ENCODE data around the gene CHI3L2. TPM values are rescaled to one million over a fixed set of nuclear protein-coding genes. Genes with fewer than 3 reads are reported as not detected.

The CHI3L2 gene
- total and polyA plus RNA-seq, 10 of the 15 experiments (the other 5 are each of a cell fraction or from before 2014, with no cell fraction given) = 37.1 to 508 (median 98.3) TPM

DNA sequence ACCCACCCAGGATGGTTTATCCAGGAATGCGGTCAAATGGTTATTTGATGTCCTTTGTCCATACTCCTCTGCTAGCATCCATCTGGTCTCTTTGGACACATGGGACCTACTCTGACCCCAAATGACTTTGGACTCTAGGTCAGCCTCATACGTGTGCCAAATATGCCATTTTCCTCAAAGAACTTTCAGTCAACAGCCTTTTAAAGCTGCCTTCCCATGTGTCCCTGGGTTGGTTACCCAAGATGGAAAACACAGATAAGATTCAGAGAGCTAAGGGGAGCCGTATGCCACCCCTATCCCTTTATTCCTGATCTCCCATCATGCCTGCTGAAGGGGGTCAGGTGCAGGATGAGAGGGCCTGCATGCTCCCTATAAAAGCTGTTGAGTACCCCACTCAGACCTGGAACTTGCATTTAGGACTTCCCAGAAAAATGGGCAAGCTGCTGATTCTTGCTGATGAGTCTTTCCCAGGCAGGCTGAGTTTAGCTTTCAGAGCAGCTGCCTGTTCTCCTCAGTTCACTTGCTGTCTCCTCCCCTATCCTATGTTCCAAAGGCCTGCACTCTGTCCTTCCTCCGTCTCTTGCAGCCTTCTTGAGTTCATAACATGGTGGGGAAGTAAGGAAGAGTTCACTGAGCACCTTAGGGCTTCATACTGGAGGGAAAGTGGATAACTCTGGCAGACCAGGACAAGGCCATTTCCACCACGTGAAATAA, 19.8 kb downstream of the CHI3L2 start (continued):
- TF ChIP-seq, protein P1, sequence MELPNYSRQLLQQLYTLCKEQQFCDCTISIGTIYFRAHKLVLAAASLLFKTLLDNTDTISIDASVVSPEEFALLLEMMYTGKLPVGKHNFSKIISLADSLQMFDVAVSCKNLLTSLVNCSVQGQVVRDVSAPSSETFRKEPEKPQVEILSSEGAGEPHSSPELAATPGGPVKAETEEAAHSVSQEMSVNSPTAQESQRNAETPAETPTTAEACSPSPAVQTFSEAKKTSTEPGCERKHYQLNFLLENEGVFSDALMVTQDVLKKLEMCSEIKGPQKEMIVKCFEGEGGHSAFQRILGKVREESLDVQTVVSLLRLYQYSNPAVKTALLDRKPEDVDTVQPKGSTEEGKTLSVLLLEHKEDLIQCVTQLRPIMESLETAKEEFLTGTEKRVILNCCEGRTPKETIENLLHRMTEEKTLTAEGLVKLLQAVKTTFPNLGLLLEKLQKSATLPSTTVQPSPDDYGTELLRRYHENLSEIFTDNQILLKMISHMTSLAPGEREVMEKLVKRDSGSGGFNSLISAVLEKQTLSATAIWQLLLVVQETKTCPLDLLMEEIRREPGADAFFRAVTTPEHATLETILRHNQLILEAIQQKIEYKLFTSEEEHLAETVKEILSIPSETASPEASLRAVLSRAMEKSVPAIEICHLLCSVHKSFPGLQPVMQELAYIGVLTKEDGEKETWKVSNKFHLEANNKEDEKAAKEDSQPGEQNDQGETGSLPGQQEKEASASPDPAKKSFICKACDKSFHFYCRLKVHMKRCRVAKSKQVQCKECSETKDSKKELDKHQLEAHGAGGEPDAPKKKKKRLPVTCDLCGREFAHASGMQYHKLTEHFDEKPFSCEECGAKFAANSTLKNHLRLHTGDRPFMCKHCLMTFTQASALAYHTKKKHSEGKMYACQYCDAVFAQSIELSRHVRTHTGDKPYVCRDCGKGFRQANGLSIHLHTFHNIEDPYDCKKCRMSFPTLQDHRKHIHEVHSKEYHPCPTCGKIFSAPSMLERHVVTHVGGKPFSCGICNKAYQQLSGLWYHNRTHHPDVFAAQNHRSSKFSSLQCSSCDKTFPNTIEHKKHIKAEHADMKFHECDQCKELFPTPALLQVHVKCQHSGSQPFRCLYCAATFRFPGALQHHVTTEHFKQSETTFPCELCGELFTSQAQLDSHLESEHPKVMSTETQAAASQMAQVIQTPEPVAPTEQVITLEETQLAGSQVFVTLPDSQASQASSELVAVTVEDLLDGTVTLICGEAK (IDR thresholded peaks at IDR 0.05; ENCODE audit: borderline replicate concordance) = no peak
- TF ChIP-seq, protein P2, sequence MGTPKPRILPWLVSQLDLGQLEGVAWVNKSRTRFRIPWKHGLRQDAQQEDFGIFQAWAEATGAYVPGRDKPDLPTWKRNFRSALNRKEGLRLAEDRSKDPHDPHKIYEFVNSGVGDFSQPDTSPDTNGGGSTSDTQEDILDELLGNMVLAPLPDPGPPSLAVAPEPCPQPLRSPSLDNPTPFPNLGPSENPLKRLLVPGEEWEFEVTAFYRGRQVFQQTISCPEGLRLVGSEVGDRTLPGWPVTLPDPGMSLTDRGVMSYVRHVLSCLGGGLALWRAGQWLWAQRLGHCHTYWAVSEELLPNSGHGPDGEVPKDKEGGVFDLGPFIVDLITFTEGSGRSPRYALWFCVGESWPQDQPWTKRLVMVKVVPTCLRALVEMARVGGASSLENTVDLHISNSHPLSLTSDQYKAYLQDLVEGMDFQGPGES (IDR thresholded peaks at IDR 0.05) = no peak
- TF ChIP-seq CHD2 (IDR thresholded peaks at IDR 0.05; ENCODE audit: borderline replicate concordance, low read depth, low read length) (no peak), EGR1 (IDR thresholded peaks at IDR 0.05; ENCODE audit: borderline replicate concordance in 1 of 2, low read depth in 2 of 2, low read length in 2 of 2) (no peak), PAX5 (IDR thresholded peaks at IDR 0.05; ENCODE audit: borderline replicate concordance, low read depth, low read length) (no peak), SRF (IDR thresholded peaks at IDR 0.05; ENCODE audit: low read depth in 2 of 2, low read length in 2 of 2) (no peak), SREBF2 (IDR thresholded peaks at IDR 0.05; ENCODE audit: low read length) (no peak), LARP7 (IDR thresholded peaks at IDR 0.05) (no peak)
- TF ChIP-seq, protein P3, sequence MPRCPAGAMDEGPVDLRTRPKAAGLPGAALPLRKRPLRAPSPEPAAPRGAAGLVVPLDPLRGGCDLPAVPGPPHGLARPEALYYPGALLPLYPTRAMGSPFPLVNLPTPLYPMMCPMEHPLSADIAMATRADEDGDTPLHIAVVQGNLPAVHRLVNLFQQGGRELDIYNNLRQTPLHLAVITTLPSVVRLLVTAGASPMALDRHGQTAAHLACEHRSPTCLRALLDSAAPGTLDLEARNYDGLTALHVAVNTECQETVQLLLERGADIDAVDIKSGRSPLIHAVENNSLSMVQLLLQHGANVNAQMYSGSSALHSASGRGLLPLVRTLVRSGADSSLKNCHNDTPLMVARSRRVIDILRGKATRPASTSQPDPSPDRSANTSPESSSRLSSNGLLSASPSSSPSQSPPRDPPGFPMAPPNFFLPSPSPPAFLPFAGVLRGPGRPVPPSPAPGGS (IDR thresholded peaks at IDR 0.05; ENCODE audit: borderline replicate concordance, insufficient read depth, low read depth, low read length, poor library complexity, severe bottlenecking) = no peak

Measured in GM12878 (cell line).